Psoas muscle (tissue), 8 donors: ENCODE data around the gene POLR3E. TPM values are rescaled to one million over a fixed set of nuclear protein-coding genes. Genes with fewer than 3 reads are reported as not detected.

Experiments
- ATAC-seq, 4 donors: fragments of 200-7000 bp; cut with Tn5 transposase; one replicate each; pipeline ENCODE4 v1.9.1; 2020; ENCODE audit warnings: moderate library complexity in 3 of 4, mild to moderate bottlenecking in 2 of 4
- DNase-seq, 2 donors: peaks; one replicate each; pipeline ENCODE4 v3.0.0-alpha.2; 2020
- H3K27ac ChIP-seq: fragments of 200-600 bp; one replicate; pipeline ENCODE4 v1.8.0; 2022
- H3K27me3 ChIP-seq, 3 donors: fragments of 200-600 bp in 1 of 3; one replicate each; pipeline versions ENCODE4 v1.6.1 to v1.8.0; 2013 to 2022; ENCODE audit warnings: low read length in 2 of 3, mild to moderate bottlenecking in 2 of 3, moderate library complexity in 1 of 3; ENCODE audit not compliant: insufficient read depth in 3 of 3
- H3K36me3 ChIP-seq, 2 donors: fragments of 200-600 bp in 1 of 2; one replicate each; pipeline versions ENCODE4 v1.6.1 to v1.8.0; 2013 to 2022; ENCODE audit warnings: low read depth in 1 of 2, mild to moderate bottlenecking in 1 of 2, moderate library complexity in 1 of 2; ENCODE audit not compliant: insufficient read depth in 1 of 2
- H3K4me1 ChIP-seq: fragments of 200-600 bp; one replicate; pipeline ENCODE4 v1.8.0; 2022
- H3K4me3 ChIP-seq: fragments of 200-600 bp; one replicate; pipeline ENCODE4 v1.8.0; 2022; ENCODE audit warnings: mild to moderate bottlenecking
- H3K9me3 ChIP-seq: fragments of 200-600 bp; one replicate; pipeline ENCODE4 v1.8.0; 2022
- WGBS, 3 donors: extraction: QIAGEN DNeasy Blood & Tissue Kit; methylation state at CpG; one replicate each; pipeline versions ENCODE4 v1.1.6 to v1.1.7; 2013; 5-methylcytosine and 5-hydroxymethylcytosine counted together
- intact Hi-C, 2 donors: fragments of 100-400 bp; cut with DNase I; formaldehyde crosslinking; loops; one replicate each; pipeline versions ENCODE4 v1.11.0 to v1.14.2; 2022
- polyA plus RNA-seq, 3 donors: library from polyadenylated mRNA; stranded (reverse); fragments of 200-250 nt; gene quantifications; one replicate each; pipeline ENCODE4 v1.2.3, GENCODE V29; 2013
- total RNA-seq, 4 donors: library from RNA; stranded (reverse); fragmentation: NEBNext Ultra II Directional in 2 of 4; extraction: Animal tissue kit (Norgen Biotek cat#: 25700) in 2 of 4; gene quantifications; one replicate each; pipeline versions ENCODE4 v1.2.1 to v1.2.4, GENCODE V29; 2021 to 2023
- TF ChIP-seq, protein P1 (sequence below): fragments of 200-600 bp; IDR thresholded peaks from one replicate; pipeline ENCODE4 v1.8.0; 2022; ENCODE audit warnings: antibody characterized with exemption
- donor health status: healthy with polysubstance abuse.
- donor health status: DM: no; HTN: no; CAD: no; lungs with moderate emphysema.
- donor health status: Bipolar disorder and iron deficiency.
- donor health status: healthy.
- donor health status: DM: yes; HTN: yes; CAD: no.
- donor health status: DM: no; HTN: no; CAD: no.
- donor health status: DM: no; HTN: no; CAD: no.
- donor health status: DM: yes; HTN: yes; CAD: no.

Gene POLR3E
- total and polyA plus RNA-seq, 7 donors = 45.6 to 119 (median 90.1) TPM

GRCh38 chr16:22312897-22313781 lies 15.9 kb downstream of the POLR3E start:
- WGBS, 3 donors = 88 to 92% (median 90%) methylated on average over 22 to 23 of the region's 23 CpGs
- DNase-seq = no peak
- H3K36me3 ChIP-seq = peaks cover 7 to 100% of the 10 kb centered on the region in 2 donors
- no peak for ATAC-seq
- no peaks in the 10 kb centered on the region for H3K4me1 ChIP-seq
- intact Hi-C loops = no loop called here
- TF ChIP-seq, protein P1, sequence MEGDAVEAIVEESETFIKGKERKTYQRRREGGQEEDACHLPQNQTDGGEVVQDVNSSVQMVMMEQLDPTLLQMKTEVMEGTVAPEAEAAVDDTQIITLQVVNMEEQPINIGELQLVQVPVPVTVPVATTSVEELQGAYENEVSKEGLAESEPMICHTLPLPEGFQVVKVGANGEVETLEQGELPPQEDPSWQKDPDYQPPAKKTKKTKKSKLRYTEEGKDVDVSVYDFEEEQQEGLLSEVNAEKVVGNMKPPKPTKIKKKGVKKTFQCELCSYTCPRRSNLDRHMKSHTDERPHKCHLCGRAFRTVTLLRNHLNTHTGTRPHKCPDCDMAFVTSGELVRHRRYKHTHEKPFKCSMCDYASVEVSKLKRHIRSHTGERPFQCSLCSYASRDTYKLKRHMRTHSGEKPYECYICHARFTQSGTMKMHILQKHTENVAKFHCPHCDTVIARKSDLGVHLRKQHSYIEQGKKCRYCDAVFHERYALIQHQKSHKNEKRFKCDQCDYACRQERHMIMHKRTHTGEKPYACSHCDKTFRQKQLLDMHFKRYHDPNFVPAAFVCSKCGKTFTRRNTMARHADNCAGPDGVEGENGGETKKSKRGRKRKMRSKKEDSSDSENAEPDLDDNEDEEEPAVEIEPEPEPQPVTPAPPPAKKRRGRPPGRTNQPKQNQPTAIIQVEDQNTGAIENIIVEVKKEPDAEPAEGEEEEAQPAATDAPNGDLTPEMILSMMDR = no peak
- H3K9me3 ChIP-seq = no peaks in the 10 kb centered on the region
- no peak overlapping the region for H3K27ac ChIP-seq
- H3K27me3 ChIP-seq = no peaks in the 10 kb centered on the region
- H3K4me3 ChIP-seq = no peak overlapping the region

GRCh38 chr16:22313876-22314470 lies 16.8 kb downstream of the POLR3E start:
- ATAC-seq = no peak
- Histone ChIP-seq H3K4me1 (peaks cover 3% of the 10 kb centered on the region), H3K9me3 (no peaks in the 10 kb centered on the region), H3K36me3 (peaks cover 7 to 98% of the 10 kb centered on the region in 2 donors), H3K27me3 (no peaks in the 10 kb centered on the region), H3K4me3 (no peak overlapping the region), H3K27ac (no peak overlapping the region)
- intact Hi-C loops = no loop called here
- 93 to 97% (median 96%) methylated on average over 10 of the region's 10 CpGs for WGBS, 3 donors
- TF ChIP-seq, protein P1 = no peak
- no peak for DNase-seq

- no peak for DNase-seq
- Histone ChIP-seq H3K27me3 (no peaks in the 10 kb centered on the region), H3K27ac (no peak overlapping the region), H3K9me3 (no peaks in the 10 kb centered on the region), H3K4me1 (peaks cover 3% of the 10 kb centered on the region), H3K4me3 (no peak overlapping the region), H3K36me3 (peaks cover under 1 to 98% of the 10 kb centered on the region in 2 donors)
- peak; percentile 24 to 52 (median 34) for ATAC-seq
- intact Hi-C loops = no loop called here
- WGBS, 3 donors = 74 to 78% (median 75%) methylated on average over 35 to 37 of the region's 37 CpGs
- TF ChIP-seq, protein P1 = no peak
Observed at GRCh38 chr16:22314661-22315626, 17.7 kb downstream of the POLR3E start.

- H3K27ac ChIP-seq = no peak overlapping the region
- ATAC-seq (no peak), DNase-seq (no peak)
- no peak overlapping the region for H3K4me3 ChIP-seq
- WGBS, 3 donors = 92 to 100% (median 97%) methylated on average over 1 of the region's 1 CpG
- H3K9me3 ChIP-seq = no peaks in the 10 kb centered on the region
- no peaks in the 10 kb centered on the region for H3K27me3 ChIP-seq
- peaks cover 3% of the 10 kb centered on the region for H3K4me1 ChIP-seq
- peaks cover 0 to 98% of the 10 kb centered on the region in 2 donors for H3K36me3 ChIP-seq
- intact Hi-C loops = no loop called here
- TF ChIP-seq, protein P1 = no peak
Observed at GRCh38 chr16:22315979-22316378, 18.8 kb downstream of the POLR3E start.
